Measurements from ENCODE around the gene NLRC5. TPM values are rescaled to one million over a fixed set of nuclear protein-coding genes. Genes with fewer than 3 reads are reported as not detected.
A peak's percentile ranks its signal among the peaks of the same experiment; 100 is the strongest.

Gene NLRC5
- total RNA-seq, 2 donors from 2014 or later: 8.3 to 23.4 TPM

DNA sequence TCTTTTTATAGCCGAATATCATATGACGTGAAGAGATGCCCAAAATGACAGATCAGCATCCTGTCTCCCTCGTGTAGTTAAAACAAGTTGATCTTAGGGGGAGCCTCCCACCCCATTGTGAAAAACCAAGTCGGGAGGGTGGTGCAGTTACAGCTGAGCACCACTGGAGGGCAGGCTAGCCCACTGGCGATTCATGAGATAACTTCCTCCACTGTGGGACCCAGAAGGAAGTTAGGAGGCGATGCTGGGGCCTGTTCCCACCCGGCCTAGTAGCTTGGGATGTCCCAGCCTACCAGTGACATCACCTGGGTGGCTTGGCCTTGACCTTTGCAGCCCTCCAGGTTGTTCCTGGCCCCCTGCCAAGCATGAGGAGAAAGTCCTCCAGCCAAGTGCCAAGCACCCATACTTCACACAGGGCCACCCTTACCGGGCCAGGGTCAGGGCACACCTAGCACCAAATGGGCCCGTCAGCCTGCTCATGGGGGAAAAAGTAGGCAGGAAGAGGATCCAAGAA, 95.0 kb downstream of the NLRC5 start:
- H3K4me3 ChIP-seq: no peak overlapping the region
- peaks cover 4% of the 10 kb centered on the region for H3K4me1 ChIP-seq
- H3K27me3 ChIP-seq: no peaks in the 10 kb centered on the region
- TF ChIP-seq POLR2A (IDR thresholded peaks at IDR 0.05) (peak in 1 of 3 donors; percentile 9), CTCF (IDR thresholded peaks at IDR 0.05) (peak; percentile 85 to 99 (median 93))
- 2 to 8% methylated on average over 5 to 9 of the region's 9 CpGs for WGBS, 2 donors
- DNase-seq: peak; percentile 66 to 71 (median 67)
- H3K9me3 ChIP-seq: no peaks in the 10 kb centered on the region
- peak overlapping the region in 2 of 4 donors; percentile 20 to 35 for H3K27ac ChIP-seq
- H3K36me3 ChIP-seq (replicated peaks in 1 of 2; ENCODE audit: insufficient read depth in 1 of 2, low read depth in 2 of 2): no peaks in the 10 kb centered on the region
- ATAC-seq: peak; percentile 89
- intact Hi-C loops (cut with DNase I): no loop called here

GRCh38 chr16:57084996-57085395, 95.6 kb downstream of the NLRC5 start:
- Histone ChIP-seq H3K4me1 (peaks cover 4% of the 10 kb centered on the region), H3K9me3 (no peaks in the 10 kb centered on the region), H3K36me3 (replicated peaks in 1 of 2; ENCODE audit: insufficient read depth in 1 of 2, low read depth in 2 of 2) (no peaks in the 10 kb centered on the region), H3K4me3 (no peak overlapping the region), H3K27ac (peak overlapping the region in 2 of 4 donors; percentile 20 to 35), H3K27me3 (no peaks in the 10 kb centered on the region)
- WGBS, 2 donors: 67 to 73% methylated on average over 7 of the region's 7 CpGs
- ATAC-seq (no peak), DNase-seq (no peak)
- no peak for TF ChIP-seq POLR2A (IDR thresholded peaks at IDR 0.05)
- no peak for TF ChIP-seq CTCF (IDR thresholded peaks at IDR 0.05)
- intact Hi-C loops (cut with DNase I): no loop called here

GRCh38 chr16:57087003-57087402, 97.6 kb downstream of the NLRC5 start:
- WGBS, 2 donors: 72 to 78% methylated on average over 2 of the region's 2 CpGs

GRCh38 chr16:57089406-57089805, 100.0 kb downstream of the NLRC5 start:
- DNase-seq (no peak), ATAC-seq (no peak)
- Histone ChIP-seq H3K36me3 (replicated peaks in 1 of 2; ENCODE audit: insufficient read depth in 1 of 2, low read depth in 2 of 2) (no peaks in the 10 kb centered on the region), H3K4me3 (no peak overlapping the region), H3K27ac (no peak overlapping the region), H3K9me3 (no peaks in the 10 kb centered on the region), H3K4me1 (peaks cover 25% of the 10 kb centered on the region), H3K27me3 (no peaks in the 10 kb centered on the region)
- intact Hi-C loops (cut with DNase I): no loop called here
- WGBS, 2 donors: 82 to 83% methylated on average over 6 to 8 of the region's 8 CpGs
- TF ChIP-seq CTCF (IDR thresholded peaks at IDR 0.05): no peak
- TF ChIP-seq POLR2A (IDR thresholded peaks at IDR 0.05): no peak

More at GRCh38 chr16:57087003-57087402, 97.6 kb downstream of the NLRC5 start:
- intact Hi-C loops (cut with DNase I): no loop called here
- H3K27me3 ChIP-seq: no peaks in the 10 kb centered on the region
- TF ChIP-seq POLR2A (IDR thresholded peaks at IDR 0.05) (no peak), CTCF (IDR thresholded peaks at IDR 0.05) (no peak)
- no peak overlapping the region for H3K4me3 ChIP-seq
- H3K27ac ChIP-seq: no peak overlapping the region
- H3K36me3 ChIP-seq (replicated peaks in 1 of 2; ENCODE audit: insufficient read depth in 1 of 2, low read depth in 2 of 2): no peaks in the 10 kb centered on the region
- DNase-seq: no peak
- no peaks in the 10 kb centered on the region for H3K9me3 ChIP-seq
- H3K4me1 ChIP-seq: peaks cover 13% of the 10 kb centered on the region
- no peak for ATAC-seq

All from body of pancreas (tissue), 4 donors.